B cell (primary cell): Measurements from ENCODE around the gene RTN4RL2.

ENCODE experiments used
- EZH2 ChIP-seq: IDR thresholded peaks from 2 replicates; pipeline ENCODE4 v1.6.1; 2012; ENCODE audit warnings: borderline replicate concordance, low read depth, mild to moderate bottlenecking, moderate library complexity, low read length; ENCODE audit not compliant: insufficient read depth, poor library complexity, severe bottlenecking
- TF ChIP-seq, protein P1 (sequence below): fragments of 200-600 bp; IDR thresholded peaks from one replicate; pipeline ENCODE4 v1.8.0; 2022; ENCODE audit warnings: antibody characterized with exemption, mild to moderate bottlenecking

DNA sequence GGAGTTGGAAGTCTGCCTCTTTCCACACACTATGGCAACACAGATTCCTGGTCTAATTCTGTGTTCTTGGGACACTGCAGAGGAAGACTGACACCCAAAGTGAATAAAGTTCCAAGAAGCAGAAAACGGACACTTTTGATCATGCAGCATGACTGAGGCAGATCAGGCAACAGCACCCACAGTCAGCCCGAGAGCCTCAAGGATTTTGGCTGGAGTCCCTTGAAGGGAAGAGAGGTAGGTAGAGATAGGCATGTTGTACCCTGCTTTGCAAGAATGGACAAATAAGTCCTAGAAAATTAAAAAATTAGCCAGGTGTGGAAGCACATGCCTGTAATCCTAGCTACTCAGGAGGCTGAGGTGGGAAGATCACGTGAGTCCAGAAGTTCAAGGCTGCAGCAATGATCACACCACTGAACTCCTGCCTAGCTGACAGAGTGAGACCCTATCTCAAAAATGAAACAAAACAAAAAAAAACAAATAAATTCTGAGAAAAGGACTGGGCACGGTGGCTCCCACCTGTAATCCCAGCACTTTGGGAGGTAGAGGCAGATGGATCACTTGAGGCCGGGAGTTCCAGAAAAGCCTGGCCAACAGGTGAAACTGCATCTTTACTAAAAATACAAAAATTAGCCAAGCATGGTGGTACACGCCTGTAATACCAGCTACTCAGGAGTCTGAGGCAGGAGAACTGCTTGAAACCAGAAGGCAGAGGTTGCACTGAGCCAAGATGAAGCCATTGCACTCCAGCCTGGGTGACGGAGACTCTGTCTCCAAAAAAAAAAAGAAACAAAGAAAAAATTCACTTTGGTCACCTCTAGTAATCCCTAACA is 48.2 kb downstream of the RTN4RL2 start:
- TF ChIP-seq, protein P1, sequence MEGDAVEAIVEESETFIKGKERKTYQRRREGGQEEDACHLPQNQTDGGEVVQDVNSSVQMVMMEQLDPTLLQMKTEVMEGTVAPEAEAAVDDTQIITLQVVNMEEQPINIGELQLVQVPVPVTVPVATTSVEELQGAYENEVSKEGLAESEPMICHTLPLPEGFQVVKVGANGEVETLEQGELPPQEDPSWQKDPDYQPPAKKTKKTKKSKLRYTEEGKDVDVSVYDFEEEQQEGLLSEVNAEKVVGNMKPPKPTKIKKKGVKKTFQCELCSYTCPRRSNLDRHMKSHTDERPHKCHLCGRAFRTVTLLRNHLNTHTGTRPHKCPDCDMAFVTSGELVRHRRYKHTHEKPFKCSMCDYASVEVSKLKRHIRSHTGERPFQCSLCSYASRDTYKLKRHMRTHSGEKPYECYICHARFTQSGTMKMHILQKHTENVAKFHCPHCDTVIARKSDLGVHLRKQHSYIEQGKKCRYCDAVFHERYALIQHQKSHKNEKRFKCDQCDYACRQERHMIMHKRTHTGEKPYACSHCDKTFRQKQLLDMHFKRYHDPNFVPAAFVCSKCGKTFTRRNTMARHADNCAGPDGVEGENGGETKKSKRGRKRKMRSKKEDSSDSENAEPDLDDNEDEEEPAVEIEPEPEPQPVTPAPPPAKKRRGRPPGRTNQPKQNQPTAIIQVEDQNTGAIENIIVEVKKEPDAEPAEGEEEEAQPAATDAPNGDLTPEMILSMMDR: no peak
- TF ChIP-seq EZH2: no peak
